ACHN (cell line): ENCODE data around the gene KIAA1958.
"Not testable (repeated sequence)": the region's sequence is repeated elsewhere in the genome, so short reads cannot be mapped to it uniquely, and the experiment has no call there.

Source experiments
- DNase-seq: peaks from one replicate; pipeline ENCODE4 v3.0.0-alpha.2; 2015
- in situ Hi-C: cut with HindIII; loops from 2 replicates; pipeline ENCODE4 v1.10.0; 2017; ENCODE audit warnings: low sequenced_read_pairs, low pct_ligation_motif_present, low pct_unique_long_range_greater_than_20kb

Gene KIAA1958

GRCh38 chr9:112670991-112671625 is 184.5 kb downstream of the KIAA1958 start:
- in situ Hi-C loops, result no loop called here
- no peak for DNase-seq

- DNase-seq, in situ Hi-C loops: not testable (repeated sequence)
These were observed 186.6 kb downstream of the KIAA1958 start for GRCh38 chr9:112673221-112673620.

- DNase-seq, result no peak
- in situ Hi-C loops, result no loop called here
These were observed 190.4 kb downstream of the KIAA1958 start for GRCh38 chr9:112677040-112677439.

- in situ Hi-C loops, result no loop called here
These were observed 194.2 kb downstream of the KIAA1958 start for GRCh38 chr9:112680731-112681402.

GRCh38 chr9:112689161-112689740 is 202.6 kb downstream of the KIAA1958 start:
- in situ Hi-C loops, result no loop called here

More at GRCh38 chr9:112680731-112681402, 194.2 kb downstream of the KIAA1958 start:
- no peak for DNase-seq

GRCh38 chr9:112694706-112695555 is 208.3 kb downstream of the KIAA1958 start:
- in situ Hi-C loops, result no loop called here
- DNase-seq, result no peak

More at GRCh38 chr9:112689161-112689740, 202.6 kb downstream of the KIAA1958 start:
- DNase-seq, result no peak

GRCh38 chr9:112696461-112696860 is 209.8 kb downstream of the KIAA1958 start:
- in situ Hi-C loops, result no loop called here
- DNase-seq, result no peak

- no peak for DNase-seq
- in situ Hi-C loops, result no loop called here
These were observed 212.6 kb downstream of the KIAA1958 start for GRCh38 chr9:112699230-112699629.

- DNase-seq, result no peak
- in situ Hi-C loops, result no loop called here
These were observed 213.5 kb downstream of the KIAA1958 start for GRCh38 chr9:112700085-112700484.

GRCh38 chr9:112703304-112703703 is 216.7 kb downstream of the KIAA1958 start:
- no peak for DNase-seq
- in situ Hi-C loops, result no loop called here

GRCh38 chr9:112705768-112706427 is 219.3 kb downstream of the KIAA1958 start:
- DNase-seq, result peak; percentile 16
- in situ Hi-C loops, result no loop called here

GRCh38 chr9:112711050-112711689 is 224.5 kb downstream of the KIAA1958 start:
- in situ Hi-C loops, result no loop called here
- peak; percentile 50 for DNase-seq

GRCh38 chr9:112712678-112713077 is 226.1 kb downstream of the KIAA1958 start:
- in situ Hi-C loops, result no loop called here

GRCh38 chr9:112717661-112718331 is 231.2 kb downstream of the KIAA1958 start, which contains the start of gene INIP:
TSS of gene INIP (minus strand) at chr9:112718117. CDS start at chr9:112716485, 1,632 bp downstream.
- in situ Hi-C loops, result no loop called here
- DNase-seq, result peak; percentile 95

More at GRCh38 chr9:112712678-112713077, 226.1 kb downstream of the KIAA1958 start:
- DNase-seq, result no peak
